GM23338 (cell line): Measurements from ENCODE around the gene LTV1. TPM values are rescaled to one million over a fixed set of nuclear protein-coding genes. Genes with fewer than 3 reads are reported as not detected.

ENCODE experiments used
- ATAC-seq: fragments of 200-7000 bp; cut with Tn5 transposase; 3 replicates; pipeline ENCODE4 v1.9.1; 2020
- DNase-seq: peaks from one replicate; pipeline ENCODE4 v3.0.0-alpha.2; 2015; ENCODE audit warnings: low spot score
- H2AFZ ChIP-seq: fragments of 200-600 bp; sonication (generic); 2 replicates; pipeline ENCODE4 v1.8.0; 2016; ENCODE audit warnings: antibody characterized with exemption, mild to moderate bottlenecking, moderate library complexity
- H3F3A ChIP-seq: fragments of 200-600 bp; sonication (generic); replicated peaks from 2 replicates; pipeline ENCODE4 v1.8.0; 2017; ENCODE audit warnings: antibody characterized with exemption, mixed run types, low read depth
- H3K27ac ChIP-seq: fragments of 200-600 bp; sonication (generic); 2 replicates; pipeline ENCODE4 v1.6.1; 2016; ENCODE audit warnings: low read depth
- H3K27me3 ChIP-seq: fragments of 200-600 bp; sonication (generic); 2 replicates; pipeline ENCODE4 v1.8.0; 2016; ENCODE audit warnings: mild to moderate bottlenecking, mixed run types, moderate library complexity; ENCODE audit not compliant: insufficient read depth
- H3K36me3 ChIP-seq: fragments of 200-600 bp; sonication (generic); 2 replicates; pipeline ENCODE4 v1.8.0; 2016; ENCODE audit warnings: mild to moderate bottlenecking; ENCODE audit not compliant: insufficient read depth
- H3K4me1 ChIP-seq: fragments of 200-600 bp; sonication (generic); 2 replicates; pipeline ENCODE4 v1.8.0; 2016; ENCODE audit warnings: mild to moderate bottlenecking, moderate library complexity; ENCODE audit not compliant: insufficient read depth
- H3K4me2 ChIP-seq: fragments of 200-600 bp; sonication (generic); 2 replicates; pipeline ENCODE4 v1.7.1; 2017; ENCODE audit warnings: mixed run types
- H3K4me3 ChIP-seq: fragments of 200-600 bp; sonication (generic); 2 replicates; pipeline ENCODE4 v1.6.1; 2016; ENCODE audit warnings: mixed run types
- H3K79me2 ChIP-seq: fragments of 200-600 bp; sonication (generic); replicated peaks from 2 replicates; pipeline ENCODE4 v1.8.0; 2017; ENCODE audit warnings: mild to moderate bottlenecking; ENCODE audit not compliant: insufficient read depth
- H3K9me2 ChIP-seq: fragments of 200-600 bp; sonication (generic); 2 replicates; pipeline ENCODE4 v1.8.0; 2017; ENCODE audit not compliant: insufficient read depth
- H4K20me1 ChIP-seq: fragments of 200-600 bp; sonication (generic); replicated peaks from 2 replicates; pipeline ENCODE4 v1.8.0; 2017; ENCODE audit warnings: mild to moderate bottlenecking; ENCODE audit not compliant: insufficient read depth
- H3K27ac Mint-ChIP-seq: 2 replicates; pipeline ENCODE4 v1.8.0; 2020; ENCODE audit warnings: inconsistent platforms, mild to moderate bottlenecking, moderate library complexity, mixed read lengths
- H3K27me3 Mint-ChIP-seq: 3 replicates; pipeline ENCODE4 v1.8.0; 2022; ENCODE audit warnings: low read depth, mild to moderate bottlenecking, moderate library complexity, mixed read lengths, inconsistent platforms; ENCODE audit not compliant: insufficient read depth, poor library complexity
- H3K36me3 Mint-ChIP-seq: 3 replicates; pipeline ENCODE4 v1.8.0; 2021; ENCODE audit warnings: low read depth, mild to moderate bottlenecking, inconsistent platforms, moderate library complexity, mixed read lengths
- H3K4me1 Mint-ChIP-seq: 3 replicates; pipeline ENCODE4 v1.8.0; 2020; ENCODE audit warnings: mild to moderate bottlenecking, inconsistent platforms, mixed read lengths
- H3K4me3 Mint-ChIP-seq: 3 replicates; pipeline ENCODE4 v1.8.0; 2021; ENCODE audit warnings: moderate library complexity, mild to moderate bottlenecking, inconsistent platforms, mixed read lengths
- H3K9me3 Mint-ChIP-seq: 3 replicates; pipeline ENCODE4 v1.8.0; 2020; ENCODE audit warnings: moderate library complexity, mild to moderate bottlenecking, inconsistent platforms, mixed read lengths
- CREB1 ChIP-seq: fragments of 250-450 bp; sonication (Bioruptor Pico); IDR thresholded peaks from 2 replicates; pipeline ENCODE4 v1.5.0; 2020; ENCODE audit warnings: low read depth, mild to moderate bottlenecking, moderate library complexity
- ETS1 ChIP-seq: IDR thresholded peaks from 2 replicates; pipeline ENCODE4 v1.6.1; 2016; ENCODE audit warnings: antibody characterized with exemption
- EZH2 ChIP-seq: fragments of 200-600 bp; sonication (generic); IDR thresholded peaks from one replicate; pipeline ENCODE4 v1.8.0; 2017; ENCODE audit warnings: antibody characterized with exemption, mild to moderate bottlenecking, low read depth; ENCODE audit not compliant: unreplicated experiment
- EZH2phosphoT487 ChIP-seq: fragments of 200-600 bp; sonication (generic); IDR thresholded peaks from one replicate; pipeline ENCODE4 v1.8.1; 2018; ENCODE audit warnings: antibody characterized with exemption; ENCODE audit not compliant: unreplicated experiment
- JUNB ChIP-seq: IDR thresholded peaks from one replicate; pipeline ENCODE4 v1.6.1; 2016; ENCODE audit warnings: antibody characterized with exemption; ENCODE audit not compliant: unreplicated experiment
- NANOG ChIP-seq: IDR thresholded peaks from 2 replicates; pipeline ENCODE4 v1.6.1; 2016; ENCODE audit warnings: antibody characterized with exemption, borderline replicate concordance
- POLR2AphosphoS5 ChIP-seq: IDR thresholded peaks from 2 replicates; pipeline ENCODE4 v1.6.1; 2016; ENCODE audit warnings: antibody characterized with exemption, low read depth
- REST ChIP-seq: IDR thresholded peaks from one replicate; pipeline ENCODE4 v1.6.1; 2018; ENCODE audit warnings: antibody characterized with exemption; ENCODE audit not compliant: unreplicated experiment
- STAT1 ChIP-seq: IDR thresholded peaks from one replicate; pipeline ENCODE4 v1.6.1; 2016; ENCODE audit warnings: antibody characterized with exemption; ENCODE audit not compliant: unreplicated experiment
- ZNF114 ChIP-seq: fragments of 250-450 bp; sonication (Bioruptor Pico); IDR thresholded peaks from 2 replicates; pipeline ENCODE4 v1.5.0; 2020; ENCODE audit warnings: mild to moderate bottlenecking, moderate library complexity
- ZNF331 ChIP-seq: fragments of 250-450 bp; sonication (Bioruptor Pico); IDR thresholded peaks from 2 replicates; pipeline ENCODE4 v1.5.0; 2020; ENCODE audit warnings: low read depth, mild to moderate bottlenecking, moderate library complexity
- ZNF462 ChIP-seq: fragments of 250-450 bp; sonication (Bioruptor Pico); IDR thresholded peaks from 2 replicates; pipeline ENCODE4 v1.5.0; 2020; ENCODE audit warnings: mild to moderate bottlenecking, moderate library complexity
- polyA plus RNA-seq: library from polyadenylated mRNA; unstranded; fragments of >200 nt; fragmentation: Nextera tagmentation; extraction: Ambion mirVana; gene quantifications from 2 replicates; pipeline ENCODE4 v1.2.1, GENCODE V29; 2016
- total RNA-seq: library from RNA; depleted of rRNA; stranded (reverse); fragments of >200 nt; shearing (Covaris generic); gene quantifications from 2 replicates; pipeline ENCODE4 v1.2.3, GENCODE V29; 2014

Gene LTV1
- total and polyA plus RNA-seq, 2 experiments from 2014 or later = 36.5 to 72.4 TPM

GRCh38 chr6:143817621-143818020 is 25.5 kb upstream of the LTV1 start (continued):
- TF ChIP-seq ETS1 = no peak
- TF ChIP-seq EZH2 = no peak
- TF ChIP-seq STAT1 = no peak
- TF ChIP-seq JUNB = no peak
- no peak for TF ChIP-seq ZNF331 (CRISPR knock-in tag)

GRCh38 chr6:143821359-143821758 is 21.8 kb upstream of the LTV1 start:
- Mint-ChIP-seq H3K4me3 (no peak overlapping the region), H3K4me1 (peaks cover 25% of the 10 kb centered on the region), H3K27ac (no peak overlapping the region; the same call in 1 of the 2 replicates), H3K36me3 (peaks cover 7% of the 10 kb centered on the region; the same call in 1 of the 3 replicates), H3K9me3 (no peaks in the 10 kb centered on the region), H3K27me3 (peaks cover 5% of the 10 kb centered on the region)
- no peak overlapping the region for H2AFZ ChIP-seq
- H3K79me2 ChIP-seq = no peaks in the 10 kb centered on the region
- no peaks in the 10 kb centered on the region for H3K36me3 ChIP-seq
- ATAC-seq (no peak), DNase-seq (no peak)
- no peak overlapping the region for H3K4me2 ChIP-seq
- H3K4me1 ChIP-seq = peaks cover 18% of the 10 kb centered on the region
- no peaks in the 10 kb centered on the region for H3F3A ChIP-seq
- H3K9me2 ChIP-seq = 0 out of 2 replicates have a peak, but pooled peaks cover 3% of the 10 kb centered on the region
- no peak overlapping the region for H3K4me3 ChIP-seq
- no peaks in the 10 kb centered on the region; the same call in 1 of the 2 replicates for H4K20me1 ChIP-seq
- no peaks in the 10 kb centered on the region for H3K27me3 ChIP-seq
- no peak overlapping the region for H3K27ac ChIP-seq
- TF ChIP-seq EZH2 = no peak
- TF ChIP-seq ZNF462 (CRISPR knock-in tag) = no peak
- no peak for TF ChIP-seq CREB1
- no peak for TF ChIP-seq STAT1
- no peak for TF ChIP-seq ZNF331 (CRISPR knock-in tag)
- TF ChIP-seq ETS1 = no peak
- TF ChIP-seq POLR2AphosphoS5 = no peak
- TF ChIP-seq REST = no peak
- TF ChIP-seq EZH2phosphoT487 = no peak
- no peak for TF ChIP-seq NANOG
- TF ChIP-seq ZNF114 (CRISPR knock-in tag) = no peak
- no peak for TF ChIP-seq JUNB
